ENCODE data around the gene WDR70. TPM values are rescaled to one million over a fixed set of nuclear protein-coding genes. Genes with fewer than 3 reads are reported as not detected.
A peak's percentile ranks its signal among the peaks of the same experiment; 100 is the strongest.
"Not testable (repeated sequence)": the region's sequence is repeated elsewhere in the genome, so short reads cannot be mapped to it uniquely, and the experiment has no call there.

The WDR70 gene
- total RNA-seq (2014; rRNA removed): 22.4 and 26.5 TPM in 2 replicates
- 23.7 TPM for polyA plus RNA-seq (2012)

DNA sequence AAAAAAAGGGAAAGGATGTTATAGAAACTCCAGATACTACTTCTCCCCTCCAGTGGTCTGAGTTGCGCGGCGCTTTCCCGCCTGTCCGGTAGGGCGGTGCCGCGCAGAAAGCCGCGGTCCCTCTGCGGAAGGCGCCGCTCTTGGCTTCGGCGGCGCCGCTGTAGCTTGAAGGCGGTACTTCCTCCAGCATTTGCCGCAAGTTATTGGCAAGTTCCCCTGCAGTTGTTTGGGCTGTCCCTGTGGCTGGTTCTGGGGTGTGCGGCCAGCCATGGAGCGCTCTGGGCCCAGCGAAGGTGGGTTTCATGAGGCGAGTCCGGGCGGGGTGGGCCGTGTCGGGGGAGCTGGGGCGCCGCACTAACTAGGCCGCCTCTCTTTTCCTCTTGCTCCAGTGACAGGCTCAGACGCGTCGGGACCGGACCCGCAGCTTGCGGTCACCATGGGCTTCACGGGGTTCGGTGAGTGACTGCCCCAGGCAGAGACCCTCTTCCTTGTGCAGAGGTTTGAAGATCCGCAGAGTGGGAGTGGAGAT is at the start of gene WDR70:
TSS of gene WDR70 (plus strand) at position 219 of the 529 bp plus-strand sequence. CDS start at position 269, 50 bp downstream.
- DNase-seq (ENCODE audit: low read depth): peak; percentile 87

DNA sequence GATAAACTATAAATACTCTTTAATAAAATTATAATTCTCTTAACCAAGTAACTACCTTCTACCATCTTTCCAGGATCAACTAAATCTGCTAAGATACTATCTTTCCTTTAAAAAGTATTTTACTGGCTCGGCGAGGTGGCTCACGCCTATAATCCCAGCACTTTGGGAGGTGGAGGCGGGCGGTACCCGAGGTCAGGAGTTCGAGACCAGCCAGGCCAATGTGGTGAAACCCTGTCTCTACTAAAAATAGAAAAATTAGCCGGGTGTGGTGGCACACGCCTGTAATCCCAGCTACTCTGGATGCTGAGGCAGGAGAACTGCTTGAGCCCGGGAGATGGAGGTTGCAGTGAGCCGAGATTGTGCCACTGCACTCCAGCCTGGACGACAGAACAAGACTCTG is 44.4 kb upstream of the WDR70 start:
- not testable (repeated sequence) for DNase-seq (ENCODE audit: low read depth)

DNA sequence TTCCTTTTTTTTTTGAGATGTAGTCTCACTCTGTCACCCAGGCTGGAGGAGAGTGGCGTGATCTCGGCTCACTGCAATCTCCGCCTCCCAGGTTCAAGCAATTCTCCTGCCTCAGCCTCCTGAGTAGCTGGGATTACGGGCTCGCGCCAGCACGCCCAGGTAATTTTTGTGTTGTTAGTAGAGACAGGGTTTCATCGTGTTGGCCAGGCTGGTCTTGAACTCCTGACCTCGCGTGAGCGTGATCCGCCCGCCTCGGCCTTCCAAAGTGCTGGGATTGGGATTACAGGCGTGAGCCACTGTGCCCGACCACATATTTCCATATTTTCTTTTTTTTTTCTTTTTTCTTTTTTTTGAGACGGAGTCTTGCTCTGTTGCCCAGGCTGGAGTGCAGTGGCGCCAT is 36.4 kb upstream of the WDR70 start:
- DNase-seq (ENCODE audit: low read depth): not testable (repeated sequence)

DNA sequence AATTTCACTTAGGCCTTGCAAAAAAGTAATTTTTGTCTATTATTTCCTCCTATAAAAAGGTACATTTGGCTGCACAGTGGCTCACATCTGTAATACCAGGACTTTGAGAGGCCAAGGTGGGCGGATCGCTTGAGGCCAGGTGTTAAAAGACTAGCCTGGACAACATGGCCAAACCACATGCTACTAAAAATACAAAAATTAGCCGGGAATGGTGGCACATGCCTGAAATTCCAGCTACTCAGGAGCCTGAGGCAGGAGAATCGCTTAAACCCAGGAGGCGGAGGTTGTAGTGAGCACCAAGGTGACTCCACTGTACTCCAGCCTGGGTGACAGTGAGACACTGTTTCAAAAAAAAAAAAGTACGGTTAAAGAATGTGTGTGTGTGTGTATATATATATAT is 24.0 kb upstream of the WDR70 start:
- no peak for DNase-seq (ENCODE audit: low read depth)

DNA sequence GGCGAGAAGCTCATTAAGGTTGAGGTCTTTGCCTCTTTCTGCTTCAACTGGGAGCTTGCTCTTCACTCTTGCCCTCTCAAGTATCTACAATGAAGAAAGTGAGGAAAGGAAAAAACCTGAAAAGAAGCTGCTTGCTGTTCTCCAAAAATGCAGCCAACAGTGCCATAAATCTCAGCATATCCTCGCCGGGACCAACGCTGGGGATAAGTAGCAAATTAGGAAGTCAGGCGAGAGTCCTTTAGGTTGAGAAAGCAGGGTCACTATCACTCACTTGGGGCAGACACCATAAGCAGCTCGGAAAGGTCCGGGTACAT is 8.6 kb upstream of the WDR70 start:
- DNase-seq (ENCODE audit: low read depth): peak; percentile 0

DNA sequence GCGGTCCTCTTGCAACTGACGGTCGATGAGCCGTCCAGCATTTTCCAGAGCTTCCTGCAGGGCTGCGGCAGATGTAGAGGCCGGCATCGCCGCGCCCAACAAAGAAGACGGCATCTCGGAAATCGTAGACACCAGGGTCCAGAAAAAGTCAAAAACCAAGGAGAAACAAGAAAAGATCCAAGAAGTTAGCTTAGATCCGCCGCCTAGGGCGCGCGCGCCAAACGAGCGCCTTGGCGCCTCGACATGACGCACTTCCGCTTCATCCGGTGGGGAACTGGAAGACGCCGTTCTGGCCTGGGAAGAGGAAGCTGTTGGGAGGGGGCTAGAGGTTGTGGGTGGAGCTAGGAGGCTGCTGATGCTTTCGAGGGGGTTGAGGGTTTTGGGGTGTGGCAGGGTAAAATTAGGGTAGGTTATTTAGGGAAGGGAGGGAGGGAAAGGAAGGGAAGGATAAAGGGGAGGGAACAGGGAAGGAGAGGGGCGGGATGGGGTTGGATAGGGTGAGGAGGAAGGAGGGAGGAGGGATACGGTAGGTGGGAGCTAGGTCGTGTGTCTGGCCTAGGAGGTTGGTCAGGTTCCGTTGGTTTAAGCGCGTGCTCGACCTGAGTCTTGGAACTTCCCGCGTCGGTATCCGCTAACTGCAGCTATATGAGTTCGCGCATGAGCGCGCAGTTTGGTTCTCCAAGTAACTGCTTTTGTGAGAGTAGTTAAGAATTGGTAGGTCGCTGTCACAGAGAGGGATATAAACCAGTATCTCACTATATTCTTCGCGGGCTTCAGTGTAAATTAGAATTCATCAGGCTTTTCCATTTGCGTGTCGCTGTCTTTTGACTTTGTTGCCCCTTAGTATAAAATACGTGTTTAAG is 8.0 kb upstream of the WDR70 start, which contains the start of gene NUP155:
TSS of gene NUP155 (minus strand) at position 243 of the 863 bp plus-strand sequence. CDS start at position 114, 129 bp downstream.
- DNase-seq (ENCODE audit: low read depth): peak; percentile 95

DNA sequence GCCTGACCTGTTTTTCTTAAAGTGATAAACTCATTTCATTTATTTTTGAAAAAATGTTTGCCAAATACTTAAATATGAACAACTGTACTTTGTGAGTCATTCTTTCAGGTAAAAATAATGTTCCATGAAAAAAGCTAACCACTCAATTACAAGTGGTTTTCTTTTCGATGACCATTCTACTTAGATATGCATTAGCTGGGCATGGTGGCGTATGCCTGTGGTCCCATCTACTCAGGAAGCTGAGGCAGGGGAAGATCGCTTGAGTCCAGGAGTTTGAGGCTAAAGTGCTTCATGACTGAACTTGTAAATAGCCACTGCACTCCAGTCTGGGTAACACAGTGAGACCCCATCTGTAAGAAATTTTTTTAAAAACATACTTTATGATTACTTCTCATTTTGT is 4.0 kb upstream of the WDR70 start:
- peak; percentile 19 for DNase-seq (ENCODE audit: low read depth)

DNA sequence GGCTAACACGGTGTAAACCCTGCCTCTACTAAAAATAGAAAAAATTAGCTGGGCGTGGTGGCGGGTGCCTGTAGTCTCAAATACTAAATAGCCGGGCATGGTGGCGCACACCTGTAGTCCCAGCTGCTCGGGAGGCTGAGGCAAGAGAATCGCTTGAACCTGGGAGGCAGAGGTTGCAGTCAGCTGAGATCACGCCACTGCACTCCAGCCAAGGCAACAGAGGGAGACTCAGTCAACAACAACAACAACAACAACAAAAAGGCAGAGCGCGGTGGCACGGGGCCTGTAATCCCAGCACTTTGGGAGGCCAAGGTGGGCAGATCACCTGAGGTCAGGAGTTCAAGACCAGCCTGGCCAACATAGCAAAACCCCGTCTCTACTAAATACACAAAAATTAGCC is 1.1 kb upstream of the WDR70 start:
- DNase-seq (ENCODE audit: low read depth): not testable (repeated sequence)

DNA sequence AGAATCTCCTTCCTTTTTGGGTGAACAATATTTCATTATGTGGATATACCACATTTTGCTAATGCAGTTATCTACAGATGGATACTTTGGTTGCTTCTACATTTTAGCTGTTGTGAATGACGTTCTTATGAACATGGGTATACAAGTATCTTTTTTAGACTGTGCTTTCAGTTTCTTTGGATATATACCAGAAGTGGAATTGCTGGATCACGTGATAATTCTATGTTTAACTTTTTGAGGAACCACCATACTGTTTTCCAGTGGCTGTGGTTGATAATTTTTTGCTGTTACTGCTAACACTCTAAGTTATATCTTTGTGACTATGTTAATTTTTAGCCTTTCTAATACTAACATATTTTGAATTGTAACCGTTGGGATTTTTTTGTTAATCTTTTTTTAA is 12.5 kb downstream of the WDR70 start:
- no peak for DNase-seq (ENCODE audit: low read depth)

DNA sequence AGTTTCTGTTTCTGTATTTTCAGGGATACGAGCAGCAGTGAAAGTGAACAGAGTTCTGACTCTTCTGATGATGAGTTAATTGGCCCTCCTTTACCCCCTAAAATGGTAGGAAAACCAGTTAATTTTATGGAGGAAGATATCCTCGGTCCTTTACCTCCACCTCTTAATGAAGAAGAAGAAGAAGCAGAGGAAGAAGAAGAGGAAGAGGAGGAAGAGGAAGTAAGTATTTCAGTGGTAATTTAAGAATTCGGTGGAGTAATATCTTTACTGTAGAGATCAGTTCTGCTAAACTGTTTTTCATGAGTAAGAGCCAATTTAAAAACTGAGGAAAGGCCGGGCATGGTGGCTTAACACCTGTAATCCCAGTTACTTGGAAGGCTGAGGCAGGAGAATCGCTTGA is 17.2 kb downstream of the WDR70 start:
- no peak for DNase-seq (ENCODE audit: low read depth)

DNA sequence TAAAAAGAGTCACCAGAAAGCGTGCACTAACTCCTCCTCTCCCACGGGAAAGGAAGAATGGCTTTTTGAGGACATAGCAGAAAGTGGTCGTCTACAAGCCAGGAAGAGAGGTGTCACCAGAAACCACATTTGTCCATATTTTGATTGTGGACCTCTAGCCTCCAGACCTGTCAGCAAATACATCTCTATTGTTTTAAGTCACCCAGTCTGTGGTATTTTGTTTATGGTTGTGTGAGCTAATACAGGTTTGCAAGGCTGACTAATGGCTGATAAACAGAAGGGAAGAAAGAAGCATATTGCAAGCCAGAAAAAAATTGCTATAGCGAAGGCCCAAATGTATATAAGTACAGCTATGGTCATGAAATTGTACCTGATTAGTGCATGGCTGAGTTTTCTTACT is 21.4 kb downstream of the WDR70 start:
- no peak for DNase-seq (ENCODE audit: low read depth)

DNA sequence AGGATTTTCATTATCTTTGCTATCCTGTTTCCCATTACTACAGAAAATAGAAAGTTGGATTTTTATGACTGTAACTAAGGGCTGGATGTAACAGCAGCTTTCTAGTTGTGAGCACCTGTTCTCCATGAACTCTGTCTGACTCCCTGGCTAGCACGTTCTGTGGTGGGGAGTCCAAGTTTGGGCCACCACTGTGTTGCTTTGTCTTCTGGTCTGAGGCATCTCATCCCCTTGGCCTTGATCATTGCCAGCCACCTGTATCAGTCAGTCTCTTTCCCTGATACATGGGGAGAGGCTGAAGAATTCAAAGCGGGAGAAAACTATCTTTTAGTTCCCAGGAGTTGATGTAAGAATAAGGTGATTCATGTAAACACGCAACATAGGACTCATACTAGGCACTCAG is 33.4 kb downstream of the WDR70 start:
- peak; percentile 69 for DNase-seq (ENCODE audit: low read depth)

DNA sequence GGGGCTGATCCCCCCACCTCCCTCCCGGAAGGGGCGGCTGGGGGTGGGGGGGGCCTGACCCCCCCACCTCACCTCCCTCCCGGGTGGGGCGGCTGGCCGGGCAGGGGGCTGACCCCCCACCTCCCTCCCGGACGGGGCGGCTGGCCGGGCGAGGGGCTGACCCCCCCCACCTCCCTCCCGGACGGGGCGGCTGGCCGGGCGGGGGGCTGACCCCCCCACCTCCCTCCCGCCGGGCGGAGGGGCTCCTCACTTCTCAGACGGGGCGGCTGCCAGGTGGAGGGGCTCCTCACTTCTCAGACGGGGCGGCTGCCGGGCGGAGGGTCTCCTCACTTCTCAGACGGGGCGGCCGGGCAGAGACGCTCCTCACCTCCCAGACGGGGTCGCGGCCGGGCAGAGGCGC is 36.3 kb downstream of the WDR70 start:
- not testable (repeated sequence) for DNase-seq (ENCODE audit: low read depth)

DNA sequence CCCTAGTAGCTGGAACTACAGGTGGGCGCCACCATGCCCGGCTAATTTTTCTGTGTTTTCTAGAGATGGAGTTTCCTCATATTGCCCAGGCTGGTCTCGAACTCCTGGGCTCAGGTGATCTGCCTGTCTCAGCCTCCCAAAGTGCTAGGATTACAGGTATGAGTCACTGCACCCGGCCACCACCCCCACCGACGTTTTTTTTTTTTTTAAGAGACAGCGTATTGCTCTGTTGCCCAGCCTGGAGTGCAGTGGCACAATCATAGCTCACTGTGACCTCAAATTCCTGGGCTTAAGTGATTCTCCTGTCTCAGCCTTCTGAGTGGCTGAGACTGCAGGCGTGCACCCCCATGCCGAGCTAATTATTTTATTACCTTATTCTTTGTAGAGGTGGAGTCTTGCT is 38.2 kb downstream of the WDR70 start:
- no peak for DNase-seq (ENCODE audit: low read depth)

DNA sequence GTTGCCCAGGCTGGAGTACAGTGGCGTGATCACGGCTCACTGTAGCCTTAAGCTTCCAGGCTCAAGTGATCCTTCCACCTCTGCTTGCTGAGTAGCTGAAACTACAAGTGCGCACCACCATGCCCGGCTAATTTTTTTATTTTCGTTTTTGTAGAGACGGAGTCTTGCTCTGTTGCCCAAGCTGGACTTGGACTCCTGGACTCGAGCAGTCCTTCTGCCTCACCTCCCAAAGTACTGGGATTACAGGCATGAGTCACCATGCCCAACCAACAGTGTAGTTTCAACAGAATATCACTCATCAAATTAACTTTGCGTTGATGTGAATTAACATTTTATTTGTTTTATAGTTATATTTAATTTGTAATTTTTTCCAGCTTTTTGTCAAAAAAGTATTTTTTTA is 45.3 kb downstream of the WDR70 start:
- DNase-seq (ENCODE audit: low read depth): no peak

DNA sequence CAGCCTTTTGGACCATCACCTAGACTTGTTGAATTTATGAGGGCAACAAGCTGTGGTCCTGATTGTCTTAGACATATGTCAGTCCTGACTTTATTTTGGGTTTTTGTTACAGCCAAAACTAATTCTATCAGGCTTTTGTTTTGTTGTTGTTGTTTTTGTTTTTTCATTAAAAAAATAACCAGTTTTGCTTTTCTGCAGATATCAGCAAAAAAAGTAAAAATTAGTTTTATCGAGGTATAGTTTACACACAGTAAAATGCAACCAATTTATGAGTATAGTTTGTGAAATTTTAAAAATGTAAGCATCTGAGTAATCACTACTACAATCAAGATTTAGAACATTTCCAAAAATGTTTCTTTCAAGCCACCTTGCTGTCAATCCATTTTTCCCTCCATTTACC is 48.9 kb downstream of the WDR70 start:
- no peak for DNase-seq (ENCODE audit: low read depth)

DNA sequence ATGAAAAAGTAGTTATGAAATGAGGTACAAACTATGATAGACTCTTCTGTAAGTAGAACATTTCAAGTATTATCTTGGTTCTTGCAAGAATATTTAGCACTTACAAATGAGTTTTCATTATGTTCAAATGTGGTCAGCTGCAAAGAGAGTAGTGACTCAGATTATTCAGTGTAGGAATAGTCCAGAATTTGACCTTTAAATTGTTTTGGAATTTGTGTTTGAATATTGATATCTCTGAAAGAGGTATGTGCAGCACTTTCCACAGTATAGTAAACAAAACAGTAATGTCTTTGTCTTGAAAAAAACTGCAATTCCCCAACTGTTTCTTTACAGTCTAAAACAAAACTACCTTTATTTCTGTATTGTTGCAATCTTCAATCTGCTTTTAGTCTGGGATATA is 56.1 kb downstream of the WDR70 start:
- peak; percentile 36 for DNase-seq (ENCODE audit: low read depth)

DNA sequence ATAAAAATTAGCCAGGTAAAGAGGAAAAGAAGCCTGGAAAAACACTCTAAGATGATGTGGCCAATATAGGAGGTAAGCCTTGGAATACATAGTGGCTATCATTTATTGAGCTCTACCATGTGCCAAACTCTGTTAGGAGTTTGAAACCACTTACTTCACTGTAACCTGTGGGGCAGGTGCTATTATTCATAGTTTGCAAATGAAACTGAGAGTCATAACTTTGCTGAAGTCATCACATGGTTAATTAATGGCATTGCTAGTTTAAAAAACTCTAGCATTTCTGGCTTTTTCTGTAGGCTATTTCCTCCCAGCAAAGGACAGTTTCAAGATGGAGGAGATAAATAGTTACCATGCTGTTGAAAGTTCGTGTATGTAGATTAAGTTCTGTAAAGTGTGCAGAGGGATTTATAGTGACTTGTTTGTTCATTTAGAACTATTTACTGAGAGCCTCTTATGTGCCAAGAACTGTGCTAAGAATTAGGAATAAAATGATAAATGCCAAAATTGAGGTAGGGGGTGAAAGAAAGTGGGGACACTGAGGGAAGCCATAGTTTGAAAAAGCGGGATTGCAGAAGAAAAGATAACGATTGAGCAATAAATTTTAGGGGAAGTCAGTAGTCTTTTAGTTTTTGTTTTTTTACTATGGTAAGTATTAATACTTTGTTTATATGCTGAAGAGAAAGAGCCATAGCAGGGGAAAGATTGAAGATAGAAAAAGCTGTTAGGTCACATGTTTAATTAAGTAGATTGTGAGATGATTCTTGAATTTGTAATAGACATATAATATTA is 57.2 kb downstream of the WDR70 start:
- DNase-seq (ENCODE audit: low read depth): no peak

DNA sequence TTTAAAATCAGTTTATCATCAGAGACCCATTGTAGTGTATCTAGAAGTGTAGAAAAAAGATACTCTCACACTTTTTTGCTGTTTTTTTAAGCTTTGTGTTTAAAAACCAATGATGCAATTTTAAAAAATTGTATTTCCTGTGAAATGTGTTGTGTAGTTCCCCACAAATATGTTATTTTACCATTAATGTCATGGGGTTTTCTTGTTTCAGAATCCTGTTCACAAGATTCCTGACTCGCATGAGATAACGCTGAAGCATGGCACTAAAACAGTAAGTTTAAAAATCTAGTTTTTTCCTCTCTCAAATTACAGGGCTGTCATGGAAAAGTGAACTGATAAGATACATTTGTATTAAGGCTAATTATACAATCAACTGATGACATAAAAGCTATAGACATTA is 58.6 kb downstream of the WDR70 start:
- peak; percentile 14 for DNase-seq (ENCODE audit: low read depth)

DNA sequence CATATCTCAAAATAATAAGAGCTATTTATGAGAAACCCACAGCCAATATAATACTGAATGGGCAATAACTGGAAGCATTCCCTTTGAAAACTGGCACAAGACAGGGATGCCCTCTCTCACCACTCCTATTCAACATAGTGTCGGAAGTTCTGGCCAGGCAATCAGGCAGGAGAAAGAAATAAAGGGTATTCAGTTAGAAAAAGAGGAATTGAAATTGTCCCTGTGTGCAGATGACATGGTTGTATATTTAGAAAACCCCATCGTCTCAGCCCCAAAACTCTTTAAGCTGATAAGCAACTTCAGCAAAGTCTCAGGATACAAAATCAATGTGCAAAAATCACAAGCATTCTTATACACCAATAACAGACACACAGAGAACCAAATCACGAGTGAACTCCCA is 66.7 kb downstream of the WDR70 start:
- DNase-seq (ENCODE audit: low read depth): not testable (repeated sequence)

DNA sequence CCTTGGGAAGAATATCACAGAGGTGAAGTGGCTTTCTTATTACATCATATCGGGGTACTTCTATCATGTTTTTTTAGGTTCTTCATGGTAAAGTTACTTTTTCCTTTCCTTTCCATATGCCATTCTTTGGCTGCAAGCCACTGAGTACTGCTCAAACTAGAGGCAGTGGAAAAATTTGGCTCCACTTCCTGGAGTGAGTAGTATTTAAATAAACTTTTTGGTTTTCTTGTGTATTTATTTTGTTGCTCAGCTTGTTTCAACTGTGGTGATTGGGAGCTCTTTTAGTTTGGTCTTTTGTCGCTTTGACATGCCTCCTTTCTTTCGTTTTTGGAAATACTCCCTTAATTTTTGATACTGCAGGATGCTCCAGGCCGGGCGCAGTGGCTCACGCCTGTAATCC is 69.8 kb downstream of the WDR70 start:
- DNase-seq (ENCODE audit: low read depth): no peak

DNA sequence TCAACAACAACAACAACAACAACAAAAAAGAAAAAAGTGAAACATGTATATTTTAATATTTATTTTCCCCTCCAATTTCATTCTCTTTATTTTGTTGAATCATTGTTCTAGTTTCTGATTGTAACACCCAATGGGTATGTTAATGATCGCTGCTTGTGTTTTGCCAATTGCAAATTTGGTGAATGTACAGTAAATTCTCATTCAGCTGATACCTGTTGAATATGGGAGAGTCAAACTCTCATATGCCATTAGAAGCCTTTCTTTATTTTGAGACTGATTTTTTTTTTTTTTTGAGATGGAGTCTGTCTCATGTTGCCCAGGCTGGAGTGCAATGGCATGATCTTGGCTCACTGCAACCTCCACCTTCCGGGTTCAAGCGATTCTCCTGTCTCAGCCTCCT is 72.9 kb downstream of the WDR70 start:
- DNase-seq (ENCODE audit: low read depth): not testable (repeated sequence)
